Measurements from ENCODE around the gene LSM3. TPM values are rescaled to one million over a fixed set of nuclear protein-coding genes. Genes with fewer than 3 reads are reported as not detected.
A peak's percentile ranks its signal among the peaks of the same experiment; 100 is the strongest.

The LSM3 gene
- total and polyA plus RNA-seq, 4 donors: 6.4 to 10.3 (median 9.9) TPM

GRCh38 chr3:14245248-14245639 lies 66.6 kb downstream of the LSM3 start:
- DNase-seq: no peak
- H3K36me3 ChIP-seq (ENCODE audit: control insufficient read depth in 4 of 4, insufficient read depth in 4 of 4, low read length in 4 of 4): no peaks in the 10 kb centered on the region
- H3K9ac ChIP-seq (ENCODE audit: insufficient read depth in 1 of 2, low read length in 2 of 2): no peak overlapping the region
- no peak for TF ChIP-seq CTCF (IDR thresholded peaks at IDR 0.05; ENCODE audit: control extremely low read depth, extremely low read depth)
- H3K4me3 ChIP-seq: no peak overlapping the region
- peaks cover 0 to 5% (median 3%) of the 10 kb centered on the region in 5 donors for H3K4me1 ChIP-seq (ENCODE audit: control insufficient read depth in 5 of 5, insufficient read depth in 5 of 5, low read length in 5 of 5)
- H3K27ac ChIP-seq (ENCODE audit: low read depth in 1 of 2, low read length in 1 of 2): no peak overlapping the region
- no peaks in the 10 kb centered on the region for H3K9me3 ChIP-seq (ENCODE audit: control insufficient read depth in 4 of 4, insufficient read depth in 3 of 4, low read length in 3 of 4)
- H3K27me3 ChIP-seq (ENCODE audit: control insufficient read depth in 3 of 3, insufficient read depth in 3 of 3, low read length in 2 of 3): no peaks in the 10 kb centered on the region
- 90 to 98% methylated on average over 6 of the region's 6 CpGs for WGBS, 2 donors
- ATAC-seq (ENCODE audit: insufficient read depth, low FRiP score): no peak

GRCh38 chr3:14245822-14246221 lies 67.2 kb downstream of the LSM3 start:
- Histone ChIP-seq H3K9me3 (ENCODE audit: control insufficient read depth in 4 of 4, insufficient read depth in 3 of 4, low read length in 3 of 4) (no peaks in the 10 kb centered on the region), H3K9ac (ENCODE audit: insufficient read depth in 1 of 2, low read length in 2 of 2) (no peak overlapping the region), H3K4me1 (ENCODE audit: control insufficient read depth in 5 of 5, insufficient read depth in 5 of 5, low read length in 5 of 5) (peaks cover 0 to 5% (median 3%) of the 10 kb centered on the region in 5 donors), H3K4me3 (no peak overlapping the region), H3K27ac (ENCODE audit: low read depth in 1 of 2, low read length in 1 of 2) (no peak overlapping the region), H3K36me3 (ENCODE audit: control insufficient read depth in 4 of 4, insufficient read depth in 4 of 4, low read length in 4 of 4) (no peaks in the 10 kb centered on the region), H3K27me3 (ENCODE audit: control insufficient read depth in 3 of 3, insufficient read depth in 3 of 3, low read length in 2 of 3) (no peaks in the 10 kb centered on the region)
- TF ChIP-seq CTCF (IDR thresholded peaks at IDR 0.05; ENCODE audit: control extremely low read depth, extremely low read depth): no peak
- 57 to 88% methylated on average over 3 of the region's 3 CpGs for WGBS, 2 donors
- ATAC-seq (ENCODE audit: insufficient read depth, low FRiP score) (no peak), DNase-seq (no peak)

- no peak overlapping the region for H3K4me3 ChIP-seq
- H3K9ac ChIP-seq (ENCODE audit: insufficient read depth in 1 of 2, low read length in 2 of 2): no peak overlapping the region
- DNase-seq: peak in 2 of 3 donors; percentile 37 to 53
- H3K9me3 ChIP-seq (ENCODE audit: control insufficient read depth in 4 of 4, insufficient read depth in 3 of 4, low read length in 3 of 4): no peaks in the 10 kb centered on the region
- H3K27ac ChIP-seq (ENCODE audit: low read depth in 1 of 2, low read length in 1 of 2): no peak overlapping the region
- H3K36me3 ChIP-seq (ENCODE audit: control insufficient read depth in 4 of 4, insufficient read depth in 4 of 4, low read length in 4 of 4): no peaks in the 10 kb centered on the region
- 72 to 79% methylated on average over 5 of the region's 5 CpGs for WGBS, 2 donors
- no peak for TF ChIP-seq CTCF (IDR thresholded peaks at IDR 0.05; ENCODE audit: control extremely low read depth, extremely low read depth)
- no peaks in the 10 kb centered on the region for H3K27me3 ChIP-seq (ENCODE audit: control insufficient read depth in 3 of 3, insufficient read depth in 3 of 3, low read length in 2 of 3)
- H3K4me1 ChIP-seq (ENCODE audit: control insufficient read depth in 5 of 5, insufficient read depth in 5 of 5, low read length in 5 of 5): peaks cover 0 to 5% (median 3%) of the 10 kb centered on the region in 5 donors
- no peak for ATAC-seq (ENCODE audit: insufficient read depth, low FRiP score)
These were observed 67.8 kb downstream of the LSM3 start for GRCh38 chr3:14246414-14246813.

- Histone ChIP-seq H3K36me3 (ENCODE audit: control insufficient read depth in 4 of 4, insufficient read depth in 4 of 4, low read length in 4 of 4) (no peaks in the 10 kb centered on the region), H3K4me1 (ENCODE audit: control insufficient read depth in 5 of 5, insufficient read depth in 5 of 5, low read length in 5 of 5) (peaks cover 0 to 5% (median 3%) of the 10 kb centered on the region in 5 donors), H3K9ac (ENCODE audit: insufficient read depth in 1 of 2, low read length in 2 of 2) (no peak overlapping the region), H3K27me3 (ENCODE audit: control insufficient read depth in 3 of 3, insufficient read depth in 3 of 3, low read length in 2 of 3) (no peaks in the 10 kb centered on the region), H3K4me3 (no peak overlapping the region), H3K27ac (ENCODE audit: low read depth in 1 of 2, low read length in 1 of 2) (peak overlapping the region in 1 of 2 donors; percentile 24), H3K9me3 (ENCODE audit: control insufficient read depth in 4 of 4, insufficient read depth in 3 of 4, low read length in 3 of 4) (no peaks in the 10 kb centered on the region)
- DNase-seq: no peak
- no peak for ATAC-seq (ENCODE audit: insufficient read depth, low FRiP score)
- TF ChIP-seq CTCF (IDR thresholded peaks at IDR 0.05; ENCODE audit: control extremely low read depth, extremely low read depth): no peak
- WGBS, 2 donors: 87 to 89% methylated on average over 3 of the region's 3 CpGs
These were observed 69.8 kb downstream of the LSM3 start for GRCh38 chr3:14248477-14248848.

Measured in lung (tissue), 12 donors.